ENCODE data around the gene BLM. TPM values are rescaled to one million over a fixed set of nuclear protein-coding genes. Genes with fewer than 3 reads are reported as not detected.

BLM gene
- total RNA-seq, 4 donors from 2014 or later = 1.7 to 13.2 (median 4.2) TPM

DNA sequence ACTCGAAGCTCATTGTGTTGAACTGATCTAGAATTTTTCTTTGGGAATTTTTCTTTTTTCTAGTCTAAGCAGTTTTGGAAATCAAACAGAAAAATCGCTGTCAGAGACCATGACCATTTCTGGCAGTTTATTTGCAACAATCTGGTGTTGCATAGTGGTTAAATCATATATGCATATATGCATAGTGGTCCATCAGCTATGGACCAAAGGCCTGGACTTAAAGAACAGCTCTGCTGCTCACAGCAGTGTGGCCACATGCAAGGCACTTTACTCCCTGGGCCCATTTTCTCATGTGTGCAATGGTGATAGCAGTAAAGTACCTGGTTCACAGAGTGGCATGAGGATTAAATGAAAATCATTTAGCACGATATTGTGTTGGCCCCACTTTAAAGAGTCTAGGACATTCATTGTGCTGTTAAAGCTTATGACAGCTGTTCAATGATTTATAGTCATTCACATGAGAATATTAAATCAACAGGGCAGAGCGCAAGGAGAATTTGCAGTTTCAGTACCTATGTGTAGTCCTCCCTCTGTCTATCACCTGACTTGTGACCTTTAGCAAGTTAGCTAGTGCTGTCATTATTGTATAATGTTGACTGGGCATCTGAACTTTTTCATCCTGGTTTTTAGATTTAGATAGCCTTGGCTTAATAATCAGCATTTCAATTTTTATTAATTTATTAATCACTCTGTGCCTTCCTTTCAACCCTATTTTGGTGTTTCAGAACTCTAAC is 46.4 kb downstream of the BLM start:
- DNase-seq (ENCODE audit: low spot score) = no peak
- TF ChIP-seq, protein P1, sequence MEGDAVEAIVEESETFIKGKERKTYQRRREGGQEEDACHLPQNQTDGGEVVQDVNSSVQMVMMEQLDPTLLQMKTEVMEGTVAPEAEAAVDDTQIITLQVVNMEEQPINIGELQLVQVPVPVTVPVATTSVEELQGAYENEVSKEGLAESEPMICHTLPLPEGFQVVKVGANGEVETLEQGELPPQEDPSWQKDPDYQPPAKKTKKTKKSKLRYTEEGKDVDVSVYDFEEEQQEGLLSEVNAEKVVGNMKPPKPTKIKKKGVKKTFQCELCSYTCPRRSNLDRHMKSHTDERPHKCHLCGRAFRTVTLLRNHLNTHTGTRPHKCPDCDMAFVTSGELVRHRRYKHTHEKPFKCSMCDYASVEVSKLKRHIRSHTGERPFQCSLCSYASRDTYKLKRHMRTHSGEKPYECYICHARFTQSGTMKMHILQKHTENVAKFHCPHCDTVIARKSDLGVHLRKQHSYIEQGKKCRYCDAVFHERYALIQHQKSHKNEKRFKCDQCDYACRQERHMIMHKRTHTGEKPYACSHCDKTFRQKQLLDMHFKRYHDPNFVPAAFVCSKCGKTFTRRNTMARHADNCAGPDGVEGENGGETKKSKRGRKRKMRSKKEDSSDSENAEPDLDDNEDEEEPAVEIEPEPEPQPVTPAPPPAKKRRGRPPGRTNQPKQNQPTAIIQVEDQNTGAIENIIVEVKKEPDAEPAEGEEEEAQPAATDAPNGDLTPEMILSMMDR (IDR thresholded peaks at IDR 0.05) = no peak
- no peak for ATAC-seq (ENCODE audit: low FRiP score)

DNA sequence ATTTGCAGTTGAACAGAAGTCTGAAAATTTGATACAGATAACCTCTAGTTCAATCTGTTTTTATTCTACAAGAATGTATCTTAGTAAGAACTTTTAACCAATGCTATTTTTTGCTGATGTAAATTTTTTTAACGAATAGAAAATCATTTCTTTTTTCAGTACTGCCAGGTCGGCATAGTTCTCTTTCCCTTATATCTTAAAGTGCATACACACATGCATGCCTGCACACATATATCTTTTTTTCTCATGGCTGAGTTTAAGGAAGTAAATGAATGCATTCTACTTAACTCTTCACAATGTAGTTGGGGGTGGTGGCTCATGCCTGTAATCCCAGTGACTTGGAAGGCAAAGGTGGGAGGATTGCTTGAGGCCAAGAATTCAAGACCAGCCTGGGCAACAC is 48.4 kb downstream of the BLM start:
- TF ChIP-seq, protein P1 (IDR thresholded peaks at IDR 0.05) = no peak
- no peak for DNase-seq (ENCODE audit: low spot score)
- ATAC-seq (ENCODE audit: low FRiP score) = no peak

DNA sequence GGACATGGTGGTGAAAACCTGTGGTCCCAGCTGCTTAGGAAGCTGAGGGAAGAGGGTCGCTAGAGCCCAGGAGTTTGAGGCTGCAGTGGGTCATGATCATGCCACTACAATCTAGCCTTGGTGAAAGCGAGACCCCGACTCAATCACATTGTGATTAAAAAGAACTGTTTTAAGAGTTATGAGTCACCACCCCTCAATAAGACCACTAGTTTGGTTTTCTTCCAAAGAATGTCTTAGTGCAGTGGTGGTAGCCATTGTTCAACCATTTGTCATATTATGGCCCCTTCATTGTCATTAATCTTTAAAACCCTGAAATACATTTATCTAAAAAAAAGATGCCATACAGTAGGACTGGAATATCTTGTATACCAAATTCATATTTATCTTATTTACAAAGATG is 48.8 kb downstream of the BLM start:
- DNase-seq (ENCODE audit: low spot score) (no peak), ATAC-seq (ENCODE audit: low FRiP score) (no peak)
- TF ChIP-seq, protein P1 (IDR thresholded peaks at IDR 0.05) = no peak

DNA sequence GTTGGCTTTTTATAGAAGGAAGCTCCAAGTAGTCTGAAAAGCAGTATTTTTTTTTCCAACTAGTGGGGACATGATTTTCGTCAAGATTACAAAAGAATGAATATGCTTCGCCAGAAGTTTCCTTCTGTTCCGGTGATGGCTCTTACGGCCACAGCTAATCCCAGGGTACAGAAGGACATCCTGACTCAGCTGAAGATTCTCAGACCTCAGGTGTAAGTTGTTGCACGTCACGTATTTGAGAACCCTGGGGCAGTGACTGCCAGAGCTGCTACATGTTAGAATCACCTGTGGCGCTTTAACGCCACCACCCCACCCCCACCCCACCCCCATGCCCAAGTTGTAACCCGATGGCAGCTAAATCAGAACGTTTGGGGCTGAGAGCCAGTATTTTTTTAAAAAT is 52.2 kb downstream of the BLM start:
- ATAC-seq (ENCODE audit: low FRiP score) (no peak), DNase-seq (ENCODE audit: low spot score) (no peak)
- TF ChIP-seq, protein P1 (IDR thresholded peaks at IDR 0.05) = no peak

DNA sequence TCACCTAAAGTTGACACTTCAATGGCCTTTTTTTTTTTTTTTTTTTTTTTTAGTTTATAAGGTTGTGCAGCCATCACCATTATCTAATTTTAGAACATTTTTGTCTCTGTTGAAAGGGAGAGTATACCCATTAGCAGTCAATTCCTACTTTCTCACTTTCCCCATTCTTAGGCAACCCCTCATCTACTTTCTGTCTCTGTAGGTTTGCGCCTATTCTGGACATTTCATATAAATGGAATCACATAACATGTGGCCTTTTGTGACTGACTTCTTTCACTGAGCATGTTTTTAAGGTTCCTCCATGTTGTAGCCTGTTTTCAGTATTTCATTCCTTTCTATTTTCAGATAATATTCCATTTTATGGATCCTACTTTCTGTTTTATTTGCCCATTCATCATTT is 56.3 kb downstream of the BLM start:
- TF ChIP-seq, protein P1 (IDR thresholded peaks at IDR 0.05) = no peak
- DNase-seq (ENCODE audit: low spot score) = no peak
- ATAC-seq (ENCODE audit: low FRiP score) = no peak

DNA sequence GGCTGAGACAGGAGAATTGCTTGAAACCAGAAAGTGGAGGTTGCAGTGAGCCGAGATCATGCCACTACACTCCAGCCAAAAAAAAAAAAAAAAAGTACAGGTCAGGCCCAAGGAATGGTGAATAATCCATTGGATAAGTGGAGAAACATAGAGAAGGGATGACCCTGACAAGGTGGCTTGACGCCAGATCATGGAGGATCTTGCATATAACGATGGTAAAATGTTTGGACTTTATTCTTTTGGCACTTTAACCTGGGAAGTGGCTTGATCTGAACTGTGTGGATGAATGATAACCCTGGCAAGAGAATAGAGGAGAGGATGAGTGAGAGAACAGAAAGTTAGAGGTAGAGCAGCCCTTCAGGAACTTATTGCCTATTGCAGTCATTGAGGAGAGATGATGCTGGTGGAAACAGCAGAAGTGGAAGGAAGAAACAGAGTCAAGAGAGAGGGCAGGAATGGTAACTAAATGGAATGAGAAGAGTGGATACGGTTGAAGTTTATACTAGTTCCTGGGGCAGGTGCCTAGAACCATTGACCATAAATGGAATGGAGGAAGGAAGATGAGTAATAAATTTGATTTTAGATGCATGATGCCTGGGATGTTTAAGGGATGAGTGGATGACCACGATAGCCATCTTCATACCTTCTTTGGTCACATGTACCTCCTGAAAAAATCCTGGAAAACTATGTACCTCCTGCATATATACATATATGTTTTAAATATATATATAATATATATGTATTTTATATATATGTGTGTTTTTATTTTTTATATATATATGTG is 57.8 kb downstream of the BLM start:
- no peak for DNase-seq (ENCODE audit: low spot score)
- TF ChIP-seq, protein P1 (IDR thresholded peaks at IDR 0.05) = no peak
- ATAC-seq (ENCODE audit: low FRiP score) = no peak

Data from omental fat pad (tissue), 4 donors.